ENCODE results near the gene LUZP1.

Gene LUZP1

GRCh38 chr1:23188434-23188884 is 19.8 kb upstream of the LUZP1 start:
- DNase-seq (ENCODE audit: low spot score): no peak

GRCh38 chr1:23187637-23188036 is 19.0 kb upstream of the LUZP1 start:
- no peak for DNase-seq (ENCODE audit: low spot score)

GRCh38 chr1:23185381-23185780 is 16.7 kb upstream of the LUZP1 start:
- no peak for DNase-seq (ENCODE audit: low spot score)

- DNase-seq (ENCODE audit: low spot score): no peak
Observed at GRCh38 chr1:23184212-23184934, 15.7 kb upstream of the LUZP1 start.

DNA sequence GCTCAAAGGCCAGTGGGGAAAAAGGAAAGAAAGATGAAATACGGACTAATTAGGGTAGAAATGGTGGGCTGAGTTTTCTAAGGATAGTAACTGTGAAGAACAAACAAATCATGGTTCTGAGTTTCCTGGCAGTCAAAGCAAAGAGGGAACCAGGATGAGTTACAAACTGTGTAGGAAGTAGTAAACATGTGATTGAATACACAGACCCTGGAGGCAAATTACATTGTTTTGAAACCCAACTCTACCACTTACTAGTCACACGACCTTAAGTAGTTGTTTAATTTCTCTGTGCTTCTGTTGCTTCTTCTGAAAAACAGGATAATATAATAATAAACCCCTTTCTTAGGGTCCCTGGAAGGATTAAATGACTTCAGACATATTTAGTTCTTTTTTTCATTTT is 11.2 kb upstream of the LUZP1 start:
- no peak for DNase-seq (ENCODE audit: low spot score)

DNA sequence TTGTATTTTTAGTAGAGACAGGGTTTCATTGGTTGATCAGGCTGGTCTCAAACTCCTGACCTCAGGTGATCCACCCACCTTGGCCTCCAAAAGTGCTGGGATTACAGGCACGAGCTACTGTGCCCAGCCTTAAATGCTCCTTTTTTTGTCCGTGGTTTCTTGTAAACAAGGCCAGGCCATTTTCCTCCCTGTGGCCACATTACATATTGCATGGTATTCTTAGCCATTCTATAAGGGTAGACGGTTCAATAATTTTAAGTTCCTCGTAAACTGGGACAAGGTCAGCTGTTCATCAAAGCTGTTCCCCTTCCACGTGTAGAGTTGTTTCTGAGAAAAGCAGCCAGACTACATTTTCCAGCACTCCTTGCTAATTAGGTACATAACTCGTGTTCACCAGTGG is 10.3 kb upstream of the LUZP1 start:
- DNase-seq (ENCODE audit: low spot score): no peak

GRCh38 chr1:23178414-23178813 is 9.8 kb upstream of the LUZP1 start:
- no peak for DNase-seq (ENCODE audit: low spot score)

GRCh38 chr1:23177438-23178380 is 9.1 kb upstream of the LUZP1 start:
- DNase-seq (ENCODE audit: low spot score): peak; percentile 89

DNA sequence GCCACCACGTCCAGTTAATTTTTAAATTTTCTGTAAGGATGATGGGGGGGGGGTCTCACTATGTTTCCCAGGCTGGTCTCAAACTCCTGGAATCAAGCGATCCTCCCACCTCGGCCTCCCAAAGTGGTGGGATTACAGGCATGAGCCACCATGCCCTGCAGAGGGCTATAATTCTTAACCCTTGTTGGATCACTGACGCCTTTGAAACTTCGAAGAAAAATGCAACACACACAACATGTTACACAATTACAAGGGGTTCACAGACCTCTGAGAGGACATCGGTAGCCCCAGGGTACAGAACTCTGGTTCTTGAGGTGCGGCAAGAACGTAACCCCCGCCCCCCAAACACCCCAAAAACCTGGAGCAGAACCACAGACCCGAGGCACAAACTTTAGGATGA is 8.4 kb upstream of the LUZP1 start:
- DNase-seq (ENCODE audit: low spot score): no peak

DNA sequence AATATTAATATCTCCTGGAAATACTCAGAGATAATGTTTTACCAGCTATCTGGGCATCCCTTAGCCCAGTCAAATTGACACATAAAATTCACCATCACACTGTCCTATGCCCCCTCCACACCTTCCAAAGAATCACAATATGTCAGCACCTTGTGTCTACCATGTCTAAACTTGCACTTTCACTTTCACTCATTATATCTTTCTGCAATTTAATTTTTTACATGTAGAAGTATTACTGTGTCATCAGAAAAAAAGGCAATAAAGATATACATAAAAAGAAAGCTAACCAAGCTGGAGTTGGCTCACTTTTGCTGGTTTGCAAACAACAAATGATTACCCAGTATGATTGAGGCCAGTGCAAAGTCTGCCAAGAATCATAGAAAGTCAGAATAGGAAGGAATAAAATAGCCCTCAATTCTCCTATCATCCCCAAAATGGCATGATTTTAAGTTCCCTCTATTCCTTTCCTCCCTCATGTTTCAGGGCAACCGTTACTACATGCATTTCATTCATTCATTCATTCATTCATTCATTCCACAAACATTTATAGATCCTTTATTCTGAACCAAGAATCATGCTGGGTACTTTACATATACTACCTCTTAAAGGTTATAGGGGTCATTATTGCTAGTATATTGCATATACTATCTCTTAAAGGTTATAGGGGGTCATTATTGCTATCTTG is 5.9 kb upstream of the LUZP1 start:
- DNase-seq (ENCODE audit: low spot score): no peak

- DNase-seq (ENCODE audit: low spot score): no peak
Observed at GRCh38 chr1:23171181-23171755, 2.6 kb upstream of the LUZP1 start.

DNA sequence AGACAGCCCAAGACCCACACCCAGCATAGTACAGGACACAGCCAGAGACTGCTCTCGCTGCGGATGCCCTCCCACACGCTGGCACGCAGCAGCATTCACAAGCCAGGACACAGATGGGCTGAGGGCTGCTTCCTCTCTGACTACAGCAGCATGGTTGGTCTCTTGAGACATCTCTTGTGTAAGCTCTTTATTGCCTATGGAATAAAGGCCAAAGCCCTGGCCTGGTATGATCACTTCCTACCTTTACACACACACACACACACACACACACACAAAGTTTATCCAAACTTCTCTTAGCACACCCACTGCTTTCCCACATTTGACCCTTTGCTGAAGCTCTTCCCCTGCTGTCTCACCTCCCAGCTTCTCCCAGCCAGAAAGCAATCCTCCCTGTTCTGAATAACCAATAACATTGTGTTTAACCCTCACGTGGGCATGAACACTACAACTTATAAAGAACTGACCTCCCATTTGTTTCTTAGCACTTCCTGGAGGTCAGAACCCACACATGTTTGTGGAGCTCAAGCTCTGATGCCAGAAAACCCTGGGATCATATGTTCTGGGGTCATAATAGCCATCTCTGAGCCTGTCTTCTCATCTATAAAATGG is 1.2 kb upstream of the LUZP1 start:
- DNase-seq (ENCODE audit: low spot score): peak; percentile 61

DNA sequence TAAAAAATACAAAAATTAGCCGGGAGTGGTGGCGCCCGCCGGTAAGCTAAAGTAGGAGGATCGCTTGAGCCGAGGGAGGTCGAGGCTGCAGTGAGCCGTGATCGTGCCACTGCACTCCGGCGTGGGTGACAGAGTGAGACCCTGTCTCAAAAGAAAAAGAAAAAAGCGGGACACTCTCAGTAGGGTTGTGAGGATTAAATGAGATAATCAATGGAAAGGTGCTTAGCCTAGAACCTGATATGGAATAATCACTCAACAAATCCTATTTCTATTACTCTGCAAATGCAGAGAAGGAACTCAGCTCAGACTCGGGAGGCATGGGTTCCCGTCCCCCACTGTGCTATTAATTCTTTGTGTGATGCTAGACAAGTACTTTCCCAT is 529 bp upstream of the LUZP1 start:
- DNase-seq (ENCODE audit: low spot score): no peak

GRCh38 chr1:23168079-23168444 is 594 bp downstream of the LUZP1 start:
- no peak for DNase-seq (ENCODE audit: low spot score)

DNA sequence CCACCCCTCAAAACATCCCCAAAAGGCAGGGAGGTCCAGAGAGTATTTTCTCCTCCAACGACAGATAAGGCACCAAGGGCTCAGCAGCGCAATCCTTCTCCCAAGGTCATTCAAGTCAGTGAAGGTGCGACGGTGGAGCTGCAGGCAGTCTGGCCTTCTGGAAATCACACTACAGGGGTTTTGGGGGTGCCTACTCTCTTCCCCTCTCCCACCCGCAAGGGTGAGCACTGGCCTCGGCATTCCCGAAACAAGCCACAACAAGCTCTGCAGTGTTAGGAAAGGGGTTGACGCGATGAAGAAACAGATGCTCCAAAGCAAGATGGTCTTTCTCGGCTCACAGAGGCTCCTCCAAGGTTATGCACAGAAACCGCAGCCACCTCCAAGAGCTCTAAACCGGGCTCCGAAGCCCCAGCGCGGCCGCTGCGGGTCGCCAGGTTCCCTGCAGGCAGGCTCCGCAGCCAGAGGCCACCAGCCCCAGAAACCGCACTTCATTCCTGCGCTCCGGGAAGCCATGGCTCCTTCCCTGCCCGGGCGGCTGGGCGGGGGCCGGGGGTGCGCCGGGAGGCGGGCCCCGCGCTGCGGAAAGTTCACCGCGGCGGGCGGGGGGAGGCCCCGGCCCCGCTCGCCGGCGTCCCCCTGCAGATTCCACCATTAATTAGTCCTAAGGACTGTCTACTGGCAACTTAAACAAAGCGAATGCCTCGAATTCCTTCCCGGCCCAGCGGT is 1.1 kb downstream of the LUZP1 start:
- peak; percentile 86 for DNase-seq (ENCODE audit: low spot score)

DNA sequence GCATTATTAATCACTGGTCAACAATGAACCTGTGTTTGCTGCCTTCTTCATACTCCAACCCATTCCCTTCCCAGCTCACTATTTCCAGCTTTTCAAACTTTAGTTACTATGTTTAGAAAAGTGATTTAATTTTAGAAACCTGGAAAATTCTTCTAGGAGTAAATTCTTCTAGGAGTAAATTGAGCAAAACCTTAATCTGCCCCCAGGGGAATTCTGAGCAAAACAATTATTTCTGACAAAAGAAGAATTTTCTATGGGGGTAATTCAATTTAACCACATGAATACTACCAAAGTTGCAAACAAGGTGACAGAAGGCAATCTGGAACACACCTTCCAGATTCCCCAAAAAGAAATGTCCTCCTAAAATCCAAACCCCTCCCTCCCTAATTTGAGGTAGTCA is 1.8 kb downstream of the LUZP1 start:
- no peak for DNase-seq (ENCODE audit: low spot score)

DNA sequence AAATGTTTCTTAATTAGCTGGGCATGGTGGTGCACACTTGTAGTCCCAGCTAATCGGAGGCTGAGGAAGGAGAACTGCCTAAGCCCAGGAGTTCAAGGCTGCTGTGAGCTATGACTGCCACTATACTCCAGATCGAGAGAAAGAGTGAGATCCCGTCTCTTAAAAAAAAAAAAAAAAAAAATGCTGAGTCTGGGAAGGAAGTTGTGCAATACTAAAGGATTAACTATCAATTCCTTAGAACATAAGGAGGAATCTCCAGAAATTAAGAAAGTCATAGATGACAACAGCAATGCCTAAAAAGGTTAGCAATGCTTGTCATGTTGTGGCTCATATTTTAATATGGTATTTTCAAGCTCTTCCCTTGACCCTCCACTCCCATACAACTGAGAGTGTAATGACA is 5.3 kb downstream of the LUZP1 start:
- DNase-seq (ENCODE audit: low spot score): no peak

DNA sequence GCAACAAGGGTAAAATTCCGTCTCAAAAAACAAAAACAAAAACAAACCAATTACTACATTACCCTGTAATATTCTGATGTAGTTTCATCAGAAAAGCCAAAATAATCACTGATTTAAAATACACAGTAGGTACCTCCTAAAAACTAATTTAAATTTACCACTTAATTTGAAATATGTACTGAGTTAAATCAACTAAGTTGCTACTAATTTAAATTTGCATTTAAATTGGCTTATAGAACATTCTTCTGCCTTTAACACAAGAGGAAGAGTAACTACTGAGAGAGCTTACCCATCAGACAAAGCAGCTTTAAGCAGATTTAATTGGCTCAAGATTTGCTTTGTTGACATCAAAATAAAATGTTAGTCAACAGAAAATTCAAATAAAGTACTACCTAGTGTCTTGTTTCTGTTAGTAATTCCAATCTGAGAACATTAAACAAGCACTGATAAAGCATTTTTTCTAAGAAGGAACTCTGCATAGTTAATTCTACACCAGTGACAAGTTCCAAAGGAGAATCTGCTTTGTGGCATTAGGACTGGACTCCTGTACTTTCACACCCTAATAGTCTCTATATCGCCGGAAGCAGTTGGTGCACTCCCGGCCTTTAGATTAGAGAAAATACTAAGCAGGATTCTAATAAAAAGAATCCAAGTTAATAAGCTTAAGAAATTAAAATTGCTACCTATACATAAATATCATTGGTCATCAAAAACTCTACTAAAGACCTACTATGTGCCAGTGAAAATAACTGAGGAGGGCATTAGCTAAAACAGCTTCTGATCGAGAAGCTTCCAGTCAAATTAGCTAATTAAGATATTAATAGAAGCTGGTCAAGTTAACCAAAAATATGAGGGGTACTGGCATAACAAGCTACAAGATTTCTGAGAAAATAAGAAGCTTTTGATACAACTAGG is 8.4 kb downstream of the LUZP1 start:
- DNase-seq (ENCODE audit: low spot score): no peak

DNA sequence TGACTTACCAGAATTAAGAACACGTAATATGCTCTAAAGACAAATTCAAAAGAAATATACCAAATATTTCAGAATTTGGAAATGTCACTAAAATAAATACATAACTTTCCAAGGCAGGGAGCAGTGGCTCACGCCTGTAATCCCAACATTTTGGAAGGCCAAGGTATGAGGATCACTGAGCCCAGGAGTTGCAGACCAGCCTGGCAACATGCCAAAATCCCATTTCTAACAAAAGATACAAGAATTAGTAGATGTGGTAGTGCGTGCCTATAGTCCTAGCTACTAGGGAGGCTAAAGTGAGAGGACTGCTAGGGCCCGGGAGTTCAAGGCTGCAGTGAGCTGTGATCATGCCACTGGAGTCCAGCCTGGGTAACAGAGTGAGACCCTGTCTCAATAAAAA is 11.7 kb downstream of the LUZP1 start:
- DNase-seq (ENCODE audit: low spot score): no peak

DNA sequence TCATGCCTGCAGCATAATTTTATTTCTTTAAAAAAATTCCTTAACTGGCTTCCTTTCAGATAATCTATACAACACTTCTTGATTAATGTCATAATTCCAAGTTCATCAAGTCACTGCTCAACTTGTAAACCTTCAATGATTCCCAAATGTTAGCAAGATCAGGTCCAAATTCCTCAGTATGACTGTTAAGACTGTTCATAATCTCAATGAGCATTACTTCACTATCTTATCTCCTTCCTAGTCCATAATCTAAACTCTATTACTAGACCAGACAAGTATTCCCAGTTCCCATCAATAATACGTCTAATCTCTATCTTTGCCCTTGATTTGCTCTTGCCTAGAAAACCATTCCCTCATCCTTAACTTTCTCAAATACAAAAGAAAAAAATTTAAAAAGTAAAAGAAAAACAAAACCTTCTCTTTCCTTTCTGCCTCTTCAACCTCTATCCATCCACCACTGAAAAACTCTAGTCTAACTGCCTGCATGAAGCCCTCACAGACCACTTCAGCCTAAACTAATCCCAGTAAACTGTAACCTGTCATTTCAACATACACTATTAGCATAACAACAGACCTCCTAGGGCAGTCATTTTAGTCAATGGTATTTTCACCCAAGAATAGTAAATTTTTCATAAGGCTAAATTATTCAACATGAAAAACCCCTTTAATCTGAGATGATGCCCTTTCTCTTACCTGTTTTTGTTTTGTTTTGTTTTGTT is 15.5 kb downstream of the LUZP1 start:
- no peak for DNase-seq (ENCODE audit: low spot score)

All from AG08396 (cell line).